Measurements from ENCODE around the gene DNAAF8. TPM values are rescaled to one million over a fixed set of nuclear protein-coding genes. Genes with fewer than 3 reads are reported as not detected.

The DNAAF8 gene
- total and polyA plus RNA-seq, 2 donors: 0.38 to 1.1 TPM

- Histone ChIP-seq H3K27ac (ENCODE audit: low read depth in 1 of 2, low read length in 1 of 2) (peak overlapping the region in 1 of 2 donors; percentile 36), H3K4me1 (ENCODE audit: control insufficient read depth in 2 of 2, insufficient read depth in 2 of 2, low read length in 2 of 2) (peaks cover 10% of the 10 kb centered on the region in 2 donors)
These were observed 39.5 kb upstream of the DNAAF8 start for GRCh38 chr16:4694642-4695451.

GRCh38 chr16:4695473-4696171, 38.7 kb upstream of the DNAAF8 start:
- Histone ChIP-seq H3K9me3 (ENCODE audit: control insufficient read depth in 2 of 2, insufficient read depth in 1 of 2, low read length in 1 of 2) (no peaks in the 10 kb centered on the region), H3K4me3 (ENCODE audit: low read length in 2 of 2) (no peak overlapping the region), H3K27me3 (ENCODE audit: control insufficient read depth in 2 of 2, insufficient read depth in 1 of 2, low read length in 1 of 2) (no peaks in the 10 kb centered on the region), H3K4me1 (ENCODE audit: control insufficient read depth in 2 of 2, insufficient read depth in 2 of 2, low read length in 2 of 2) (peaks cover 10% of the 10 kb centered on the region in 2 donors), H3K27ac (ENCODE audit: low read depth in 1 of 2, low read length in 1 of 2) (peak overlapping the region in 1 of 2 donors; percentile 37), H3K36me3 (ENCODE audit: control insufficient read depth in 2 of 2, insufficient read depth in 2 of 2, low read length in 1 of 2) (peaks cover 41 to 52% of the 10 kb centered on the region in 2 donors)
- DNase-seq (ENCODE audit: low read depth in 6 of 9, low spot score in 9 of 9): no peak
- 92% methylated on average over 12 of the region's 12 CpGs for WGBS

More at GRCh38 chr16:4694642-4695451, 39.5 kb upstream of the DNAAF8 start:
- peak overlapping the region; percentile 65 to 67 for H3K4me3 ChIP-seq (ENCODE audit: low read length in 2 of 2)
- H3K9me3 ChIP-seq (ENCODE audit: control insufficient read depth in 2 of 2, insufficient read depth in 1 of 2, low read length in 1 of 2): no peaks in the 10 kb centered on the region
- no peaks in the 10 kb centered on the region for H3K27me3 ChIP-seq (ENCODE audit: control insufficient read depth in 2 of 2, insufficient read depth in 1 of 2, low read length in 1 of 2)
- H3K36me3 ChIP-seq (ENCODE audit: control insufficient read depth in 2 of 2, insufficient read depth in 2 of 2, low read length in 1 of 2): peaks cover 38 to 56% of the 10 kb centered on the region in 2 donors
- DNase-seq (ENCODE audit: low read depth in 6 of 9, low spot score in 9 of 9): no peak
- WGBS: 79% methylated on average over 26 of the region's 26 CpGs

DNA sequence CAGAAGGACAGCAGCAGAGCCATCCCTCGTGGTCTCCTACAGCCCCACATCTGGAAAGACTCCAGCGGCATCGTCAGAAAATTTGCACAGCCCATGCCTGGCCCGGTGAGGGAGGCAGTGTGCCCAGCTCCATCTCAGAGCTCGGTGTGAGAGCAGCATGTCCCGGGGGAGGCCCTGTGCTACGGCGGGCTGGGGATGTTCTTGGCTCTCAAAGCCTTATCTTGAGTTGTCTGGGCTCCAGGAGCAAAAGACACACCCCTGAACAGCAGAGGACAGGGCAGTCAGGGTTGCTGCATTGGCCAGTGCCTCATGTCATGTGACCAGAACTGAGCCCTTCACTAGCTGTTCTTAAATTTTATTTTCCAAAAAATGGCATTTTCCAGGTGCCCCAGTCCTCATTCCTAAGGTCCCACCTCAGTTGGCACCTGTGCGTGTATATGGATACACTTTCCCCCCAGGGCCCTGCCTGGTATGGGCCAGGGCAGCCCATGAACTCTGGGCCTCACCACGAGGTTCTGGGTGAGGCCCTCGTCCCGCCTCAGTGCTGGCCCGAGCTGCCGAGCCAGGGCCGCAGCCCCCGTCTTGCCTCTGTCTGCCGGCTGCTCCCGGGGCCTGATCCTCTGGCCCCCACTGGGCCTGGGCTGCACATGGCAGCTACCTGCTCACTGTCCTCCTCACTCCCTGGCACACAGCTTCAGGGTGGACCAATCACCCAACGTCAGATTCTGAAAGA, 38.0 kb upstream of the DNAAF8 start:
- WGBS: 93% methylated on average over 19 of the region's 19 CpGs
- no peak for DNase-seq (ENCODE audit: low read depth in 6 of 9, low spot score in 9 of 9)
- Histone ChIP-seq H3K9me3 (ENCODE audit: control insufficient read depth in 2 of 2, insufficient read depth in 1 of 2, low read length in 1 of 2) (no peaks in the 10 kb centered on the region), H3K4me3 (ENCODE audit: low read length in 2 of 2) (no peak overlapping the region), H3K27ac (ENCODE audit: low read depth in 1 of 2, low read length in 1 of 2) (peak overlapping the region in 1 of 2 donors; percentile 37), H3K27me3 (ENCODE audit: control insufficient read depth in 2 of 2, insufficient read depth in 1 of 2, low read length in 1 of 2) (no peaks in the 10 kb centered on the region), H3K4me1 (ENCODE audit: control insufficient read depth in 2 of 2, insufficient read depth in 2 of 2, low read length in 2 of 2) (peaks cover 10% of the 10 kb centered on the region in 2 donors), H3K36me3 (ENCODE audit: control insufficient read depth in 2 of 2, insufficient read depth in 2 of 2, low read length in 1 of 2) (peaks cover 48 to 59% of the 10 kb centered on the region in 2 donors)

GRCh38 chr16:4696905-4697847, 37.2 kb upstream of the DNAAF8 start:
- H3K27me3 ChIP-seq (ENCODE audit: control insufficient read depth in 2 of 2, insufficient read depth in 1 of 2, low read length in 1 of 2): no peaks in the 10 kb centered on the region
- peaks cover 10% of the 10 kb centered on the region in 2 donors for H3K4me1 ChIP-seq (ENCODE audit: control insufficient read depth in 2 of 2, insufficient read depth in 2 of 2, low read length in 2 of 2)
- DNase-seq (ENCODE audit: low read depth in 6 of 9, low spot score in 9 of 9): no peak
- H3K36me3 ChIP-seq (ENCODE audit: control insufficient read depth in 2 of 2, insufficient read depth in 2 of 2, low read length in 1 of 2): peaks cover 56 to 65% of the 10 kb centered on the region in 2 donors
- H3K9me3 ChIP-seq (ENCODE audit: control insufficient read depth in 2 of 2, insufficient read depth in 1 of 2, low read length in 1 of 2): no peaks in the 10 kb centered on the region
- 95% methylated on average over 33 of the region's 33 CpGs for WGBS
- H3K4me3 ChIP-seq (ENCODE audit: low read length in 2 of 2): no peak overlapping the region
- H3K27ac ChIP-seq (ENCODE audit: low read depth in 1 of 2, low read length in 1 of 2): no peak overlapping the region

- H3K36me3 ChIP-seq (ENCODE audit: control insufficient read depth in 2 of 2, insufficient read depth in 2 of 2, low read length in 1 of 2): peaks cover 59 to 68% of the 10 kb centered on the region in 2 donors
- no peaks in the 10 kb centered on the region for H3K27me3 ChIP-seq (ENCODE audit: control insufficient read depth in 2 of 2, insufficient read depth in 1 of 2, low read length in 1 of 2)
- WGBS: 97% methylated on average over 9 of the region's 9 CpGs
- no peak for DNase-seq (ENCODE audit: low read depth in 6 of 9, low spot score in 9 of 9)
- H3K9me3 ChIP-seq (ENCODE audit: control insufficient read depth in 2 of 2, insufficient read depth in 1 of 2, low read length in 1 of 2): no peaks in the 10 kb centered on the region
- H3K4me3 ChIP-seq (ENCODE audit: low read length in 2 of 2): no peak overlapping the region
- no peak overlapping the region for H3K27ac ChIP-seq (ENCODE audit: low read depth in 1 of 2, low read length in 1 of 2)
- peaks cover 3 to 5% of the 10 kb centered on the region in 2 donors for H3K4me1 ChIP-seq (ENCODE audit: control insufficient read depth in 2 of 2, insufficient read depth in 2 of 2, low read length in 2 of 2)
These were observed 36.5 kb upstream of the DNAAF8 start for GRCh38 chr16:4697848-4698291.

- no peaks in the 10 kb centered on the region for H3K9me3 ChIP-seq (ENCODE audit: control insufficient read depth in 2 of 2, insufficient read depth in 1 of 2, low read length in 1 of 2)
- no peak overlapping the region for H3K4me3 ChIP-seq (ENCODE audit: low read length in 2 of 2)
- no peak for DNase-seq (ENCODE audit: low read depth in 6 of 9, low spot score in 9 of 9)
- peaks cover 0 to 4% of the 10 kb centered on the region in 2 donors for H3K4me1 ChIP-seq (ENCODE audit: control insufficient read depth in 2 of 2, insufficient read depth in 2 of 2, low read length in 2 of 2)
- 98% methylated on average over 36 of the region's 36 CpGs for WGBS
- peaks cover 59 to 68% of the 10 kb centered on the region in 2 donors for H3K36me3 ChIP-seq (ENCODE audit: control insufficient read depth in 2 of 2, insufficient read depth in 2 of 2, low read length in 1 of 2)
- H3K27me3 ChIP-seq (ENCODE audit: control insufficient read depth in 2 of 2, insufficient read depth in 1 of 2, low read length in 1 of 2): no peaks in the 10 kb centered on the region
- no peak overlapping the region for H3K27ac ChIP-seq (ENCODE audit: low read depth in 1 of 2, low read length in 1 of 2)
These were observed 35.9 kb upstream of the DNAAF8 start for GRCh38 chr16:4698321-4699045.

DNA sequence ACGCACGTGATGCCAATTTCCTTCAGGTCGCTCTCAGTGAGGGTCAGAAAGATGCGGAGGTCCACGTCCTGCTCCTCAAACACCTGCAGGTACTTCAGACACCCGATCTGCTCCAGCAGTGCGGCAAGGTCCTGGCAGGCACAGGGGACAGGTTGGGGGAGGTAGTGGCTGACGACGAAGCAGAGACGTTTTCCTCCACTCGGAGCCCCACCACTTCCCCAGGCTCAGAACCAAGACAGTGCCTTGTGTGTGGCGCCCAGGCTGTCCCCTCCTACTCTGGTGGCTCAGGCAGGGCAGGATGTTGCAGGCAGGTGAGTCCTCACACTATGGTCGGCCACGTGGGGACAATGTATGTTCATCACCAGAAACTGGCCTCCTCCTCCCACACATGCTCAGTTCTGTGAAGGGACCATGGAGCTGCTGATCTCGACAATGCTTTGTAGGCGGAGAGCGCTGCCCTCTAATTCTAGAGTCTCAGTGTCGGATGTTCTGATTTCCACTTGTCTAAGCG, 35.2 kb upstream of the DNAAF8 start:
- no peaks in the 10 kb centered on the region for H3K9me3 ChIP-seq (ENCODE audit: control insufficient read depth in 2 of 2, insufficient read depth in 1 of 2, low read length in 1 of 2)
- H3K27me3 ChIP-seq (ENCODE audit: control insufficient read depth in 2 of 2, insufficient read depth in 1 of 2, low read length in 1 of 2): no peaks in the 10 kb centered on the region
- no peak for DNase-seq (ENCODE audit: low read depth in 6 of 9, low spot score in 9 of 9)
- 96% methylated on average over 19 of the region's 19 CpGs for WGBS
- no peak overlapping the region for H3K27ac ChIP-seq (ENCODE audit: low read depth in 1 of 2, low read length in 1 of 2)
- no peak overlapping the region for H3K4me3 ChIP-seq (ENCODE audit: low read length in 2 of 2)
- peaks cover 63 to 72% of the 10 kb centered on the region in 2 donors for H3K36me3 ChIP-seq (ENCODE audit: control insufficient read depth in 2 of 2, insufficient read depth in 2 of 2, low read length in 1 of 2)
- peaks cover 0 to 4% of the 10 kb centered on the region in 2 donors for H3K4me1 ChIP-seq (ENCODE audit: control insufficient read depth in 2 of 2, insufficient read depth in 2 of 2, low read length in 2 of 2)

All from thymus (tissue), 11 donors.